IPS DF 4.7 (cell line): ENCODE measurements around the gene STK35.
"Not testable (repeated sequence)": the region's sequence is repeated elsewhere in the genome, so short reads cannot be mapped to it uniquely, and the experiment has no call there.

Experiments used
- DNase-seq: peaks from one replicate; pipeline ENCODE4 v3.0.0-alpha.2; 2013; ENCODE audit warnings: low spot score; ENCODE audit errors: extremely low read depth

Gene STK35

GRCh38 chr20:2179949-2180348, 78.3 kb downstream of the STK35 start:
- DNase-seq: no peak

DNA sequence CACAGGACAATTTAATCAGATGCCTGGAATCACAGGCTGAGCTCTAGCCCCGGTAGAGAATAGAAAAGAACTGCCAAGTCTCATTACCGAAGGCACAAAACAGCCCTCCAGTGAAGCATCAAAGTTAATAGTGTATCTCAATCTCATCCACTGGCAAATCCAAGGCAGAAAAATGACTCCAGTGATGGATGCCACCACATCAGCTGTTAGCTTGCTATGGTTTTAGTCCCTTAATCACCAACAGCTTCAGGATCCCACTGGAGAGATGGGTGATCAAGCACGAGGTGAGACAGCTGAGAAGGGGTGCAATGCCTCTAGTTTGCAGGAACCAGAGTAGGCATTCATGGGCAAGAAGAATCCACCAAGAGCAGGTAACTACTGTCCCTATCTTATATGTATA, 81.8 kb downstream of the STK35 start:
- DNase-seq: no peak

- not testable (repeated sequence) for DNase-seq
Observed at GRCh38 chr20:2184933-2185332, 83.3 kb downstream of the STK35 start.

DNA sequence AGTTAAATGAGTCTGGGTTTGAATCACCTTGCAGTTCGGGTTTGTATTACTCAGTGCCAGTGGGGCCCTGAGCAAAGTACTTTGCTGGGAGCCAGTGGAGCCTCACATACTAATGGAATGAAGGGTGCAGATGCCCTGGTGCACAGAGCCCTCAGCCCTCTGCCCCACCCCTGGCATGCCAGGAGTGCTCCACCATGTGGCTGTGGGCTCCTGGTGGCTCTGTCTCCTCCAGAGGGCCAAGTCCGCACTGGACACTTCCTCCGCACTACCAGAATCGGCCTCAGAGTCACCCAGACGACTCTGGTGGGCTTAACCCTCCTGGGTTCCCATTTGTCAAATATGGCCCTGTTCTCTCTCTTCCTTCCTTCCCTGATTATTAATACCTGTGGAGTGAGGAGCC, 94.0 kb downstream of the STK35 start:
- DNase-seq: no peak

- no peak for DNase-seq
Observed at GRCh38 chr20:2197166-2197565, 95.5 kb downstream of the STK35 start.
